PFSK-1 (cell line): ENCODE measurements around the gene ZBTB7A.

Source experiments
- FOXP2 ChIP-seq: optimal IDR thresholded peaks from 2 replicates; pipeline ENCODE3; 2011; ENCODE audit warnings: borderline replicate concordance, control low read depth, inconsistent platforms; ENCODE audit not compliant: insufficient read depth; ENCODE audit errors: extremely low read length, extremely low read depth
- POLR2AphosphoS5 ChIP-seq: IDR thresholded peaks from 2 replicates; pipeline ENCODE4 v1.6.1; 2012; ENCODE audit warnings: low read depth, mild to moderate bottlenecking, control low read depth, low read length, moderate library complexity
- SIN3A ChIP-seq: IDR thresholded peaks from 2 replicates; pipeline ENCODE4 v1.6.1; 2012; ENCODE audit warnings: mild to moderate bottlenecking, low read length, moderate library complexity, borderline replicate concordance; ENCODE audit not compliant: insufficient read depth
- TAF1 ChIP-seq: IDR thresholded peaks from 2 replicates; pipeline ENCODE4 v1.6.1; 2012; ENCODE audit warnings: low read length, control low read depth, borderline replicate concordance; ENCODE audit not compliant: insufficient read depth
- TF ChIP-seq, protein P1 (sequence below), 2 experiments: IDR thresholded peaks; 2 replicates each; pipeline versions ENCODE4 v1.6.1 to v1.8.0; 2011 to 2012; ENCODE audit warnings: low read depth in 2 of 2, low read length in 2 of 2, control low read depth in 1 of 2, inconsistent platforms in 1 of 2, mild to moderate bottlenecking in 1 of 2, moderate library complexity in 1 of 2; ENCODE audit not compliant: insufficient read depth in 1 of 2

The ZBTB7A gene

GRCh38 chr19:4094761-4095487 is 28.2 kb upstream of the ZBTB7A start:
- no peak for TF ChIP-seq POLR2AphosphoS5
- no peak for TF ChIP-seq SIN3A

GRCh38 chr19:4094291-4094690 is 27.6 kb upstream of the ZBTB7A start:
- TF ChIP-seq TAF1 (no peak), FOXP2 (no peak), POLR2AphosphoS5 (no peak), SIN3A (no peak)
- TF ChIP-seq, protein P1, sequence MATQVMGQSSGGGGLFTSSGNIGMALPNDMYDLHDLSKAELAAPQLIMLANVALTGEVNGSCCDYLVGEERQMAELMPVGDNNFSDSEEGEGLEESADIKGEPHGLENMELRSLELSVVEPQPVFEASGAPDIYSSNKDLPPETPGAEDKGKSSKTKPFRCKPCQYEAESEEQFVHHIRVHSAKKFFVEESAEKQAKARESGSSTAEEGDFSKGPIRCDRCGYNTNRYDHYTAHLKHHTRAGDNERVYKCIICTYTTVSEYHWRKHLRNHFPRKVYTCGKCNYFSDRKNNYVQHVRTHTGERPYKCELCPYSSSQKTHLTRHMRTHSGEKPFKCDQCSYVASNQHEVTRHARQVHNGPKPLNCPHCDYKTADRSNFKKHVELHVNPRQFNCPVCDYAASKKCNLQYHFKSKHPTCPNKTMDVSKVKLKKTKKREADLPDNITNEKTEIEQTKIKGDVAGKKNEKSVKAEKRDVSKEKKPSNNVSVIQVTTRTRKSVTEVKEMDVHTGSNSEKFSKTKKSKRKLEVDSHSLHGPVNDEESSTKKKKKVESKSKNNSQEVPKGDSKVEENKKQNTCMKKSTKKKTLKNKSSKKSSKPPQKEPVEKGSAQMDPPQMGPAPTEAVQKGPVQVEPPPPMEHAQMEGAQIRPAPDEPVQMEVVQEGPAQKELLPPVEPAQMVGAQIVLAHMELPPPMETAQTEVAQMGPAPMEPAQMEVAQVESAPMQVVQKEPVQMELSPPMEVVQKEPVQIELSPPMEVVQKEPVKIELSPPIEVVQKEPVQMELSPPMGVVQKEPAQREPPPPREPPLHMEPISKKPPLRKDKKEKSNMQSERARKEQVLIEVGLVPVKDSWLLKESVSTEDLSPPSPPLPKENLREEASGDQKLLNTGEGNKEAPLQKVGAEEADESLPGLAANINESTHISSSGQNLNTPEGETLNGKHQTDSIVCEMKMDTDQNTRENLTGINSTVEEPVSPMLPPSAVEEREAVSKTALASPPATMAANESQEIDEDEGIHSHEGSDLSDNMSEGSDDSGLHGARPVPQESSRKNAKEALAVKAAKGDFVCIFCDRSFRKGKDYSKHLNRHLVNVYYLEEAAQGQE (IDR thresholded peaks at IDR 0.05; ENCODE audit: insufficient read depth in 1 of 2, low read depth in 2 of 2, low read length in 2 of 2) = no peak

DNA sequence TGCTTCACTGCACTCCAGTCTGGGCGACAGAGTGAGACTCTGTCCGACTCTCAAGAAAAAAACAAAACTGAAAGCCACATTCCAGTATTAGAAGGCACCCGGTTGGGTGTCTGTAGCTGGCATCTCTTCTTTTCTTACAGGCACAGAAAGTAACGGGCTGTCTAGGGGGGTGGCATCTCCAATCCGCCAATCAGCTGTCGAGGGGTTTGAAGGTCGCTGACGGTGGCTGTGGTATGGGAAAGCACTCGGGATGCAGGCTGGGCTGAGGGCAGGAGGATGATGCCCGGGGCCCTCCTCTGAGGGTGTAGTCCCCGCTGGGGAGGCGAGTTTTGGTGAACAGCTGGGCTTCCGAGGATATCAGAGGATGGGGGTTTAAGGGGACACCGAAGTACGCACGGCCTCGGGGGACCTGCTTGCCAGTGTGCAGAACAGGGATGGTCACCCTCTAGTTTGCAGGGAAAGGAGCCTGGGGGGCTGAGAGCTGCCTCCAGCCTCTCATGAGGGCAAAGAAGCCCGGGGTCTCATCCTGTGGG is 27.0 kb upstream of the ZBTB7A start:
- TF ChIP-seq POLR2AphosphoS5 (no peak), SIN3A (no peak)
- TF ChIP-seq, protein P1 (IDR thresholded peaks at IDR 0.05; ENCODE audit: insufficient read depth in 1 of 2, low read depth in 2 of 2, low read length in 2 of 2) = no peak

DNA sequence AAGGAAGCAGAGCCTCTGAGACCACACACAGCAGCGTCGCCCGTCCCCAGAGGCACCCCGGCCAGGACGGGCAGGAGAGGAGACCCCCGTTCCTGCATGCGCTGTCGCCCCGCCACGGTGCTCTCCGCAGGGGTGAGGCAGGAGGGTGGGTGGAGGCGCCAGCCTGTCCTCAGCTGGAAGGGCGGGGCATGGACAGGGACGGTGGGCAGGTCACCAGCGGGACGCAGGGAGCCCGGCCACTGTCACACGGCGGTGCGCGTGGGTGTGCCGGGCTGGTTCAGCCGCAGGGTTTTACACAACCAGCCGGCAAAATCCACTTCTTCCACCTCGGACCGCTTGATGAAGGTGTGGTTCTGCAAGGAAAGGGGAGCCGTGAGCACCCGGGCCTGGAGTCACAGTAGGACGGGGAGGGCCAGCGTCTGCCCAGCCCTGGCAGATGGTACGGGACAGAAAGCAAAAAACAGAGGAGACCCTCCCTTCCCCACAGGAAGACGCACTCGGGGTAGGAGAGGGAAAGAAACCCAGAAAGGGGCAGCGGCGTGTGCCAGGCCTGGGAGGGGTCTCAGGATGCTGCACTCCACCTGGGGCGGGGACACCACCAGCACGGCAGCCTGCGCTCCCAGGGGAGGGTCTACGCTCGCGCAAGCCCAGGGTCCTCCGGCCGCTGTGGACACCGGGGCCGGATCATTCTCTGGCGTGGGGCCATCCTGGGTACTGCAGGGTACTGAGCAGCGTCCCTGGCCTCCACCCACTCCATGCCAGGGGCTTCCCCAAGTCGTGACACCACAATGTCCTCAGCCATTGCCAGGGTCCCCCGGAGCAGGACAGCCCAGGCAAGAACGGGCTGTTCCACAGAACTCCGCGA is 23.9 kb upstream of the ZBTB7A start:
- TF ChIP-seq FOXP2 (no peak), TAF1 (no peak), POLR2AphosphoS5 (no peak), SIN3A (no peak)
- TF ChIP-seq, protein P1 (IDR thresholded peaks at IDR 0.05; ENCODE audit: insufficient read depth in 1 of 2, low read depth in 2 of 2, low read length in 2 of 2) = no peak

DNA sequence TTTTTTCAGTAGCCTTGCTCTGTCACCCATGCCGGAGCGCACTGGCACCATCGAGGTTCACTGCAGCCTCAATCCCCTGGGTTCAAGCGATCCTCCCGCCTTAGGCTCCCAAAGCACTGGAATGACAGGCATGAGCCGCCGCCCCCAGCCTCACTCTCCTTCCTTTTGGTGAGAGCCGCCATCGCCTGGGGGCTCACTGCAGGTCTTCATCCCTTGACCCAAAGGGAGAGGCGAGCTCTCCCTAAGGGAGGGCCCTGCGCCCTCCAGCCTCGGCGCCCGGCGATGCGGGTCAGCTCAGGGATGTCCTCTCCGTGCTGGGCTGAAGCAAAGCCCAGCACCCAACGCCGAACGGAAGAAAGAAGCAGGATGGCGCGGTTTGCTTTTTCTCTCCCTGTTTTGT is 23.2 kb upstream of the ZBTB7A start:
- TF ChIP-seq FOXP2 (no peak), POLR2AphosphoS5 (no peak), TAF1 (no peak), SIN3A (no peak)
- TF ChIP-seq, protein P1 (IDR thresholded peaks at IDR 0.05; ENCODE audit: insufficient read depth in 1 of 2, low read depth in 2 of 2, low read length in 2 of 2) = no peak
